Transverse colon (tissue), 4 donors: Measurements from ENCODE around the gene GPHN. TPM values are rescaled to one million over a fixed set of nuclear protein-coding genes. Genes with fewer than 3 reads are reported as not detected.
A peak's percentile ranks its signal among the peaks of the same experiment; 100 is the strongest.

Experiments used
- DNase-seq: peaks from one replicate; pipeline ENCODE4 v3.0.0-alpha.2; 2019
- H3K27ac ChIP-seq, 4 donors: fragments of 200-600 bp; sonication (generic); 2 replicates each; pipeline ENCODE4 v1.5.1; 2016 to 2018; ENCODE audit warnings: inconsistent platforms in 4 of 4
- H3K27me3 ChIP-seq: fragments of 200-600 bp; sonication (generic); 2 replicates; pipeline ENCODE4 v1.5.1; 2017; ENCODE audit warnings: inconsistent platforms
- H3K36me3 ChIP-seq, 4 donors: fragments of 200-600 bp; sonication (generic); 2 replicates each; pipeline ENCODE4 v1.5.1; 2017 to 2019; ENCODE audit warnings: inconsistent platforms in 4 of 4
- H3K4me1 ChIP-seq, 4 donors: fragments of 200-600 bp; sonication (generic); 2 replicates each; pipeline ENCODE4 v1.5.1; 2017 to 2020; ENCODE audit warnings: inconsistent platforms in 4 of 4
- H3K4me3 ChIP-seq, 4 donors: fragments of 200-600 bp; sonication (generic); 1 replicate in 1 of 4; 2 replicates in 3 of 4; pipeline versions ENCODE4 v1.5.1 to v1.6.1; 2017 to 2019; ENCODE audit warnings: inconsistent platforms in 4 of 4
- H3K9me3 ChIP-seq, 2 donors: fragments of 200-600 bp; sonication (generic); 2 replicates each; pipeline ENCODE4 v1.5.1; 2017 to 2019; ENCODE audit warnings: inconsistent platforms in 2 of 2
- CTCF ChIP-seq, 5 experiments: fragments of 200-600 bp in 3 of 5; fragments of 450-650 bp in 2 of 5; sonication (generic) in 3 of 5; IDR thresholded peaks; 1 replicate in 2 of 5; 2 replicates in 3 of 5; pipeline ENCODE4 v1.5.1; 2016 to 2017; ENCODE audit warnings: antibody characterized with exemption in 5 of 5, inconsistent platforms in 3 of 5, mild to moderate bottlenecking in 2 of 5, moderate library complexity in 1 of 5
- EP300 ChIP-seq: sonication (generic); formaldehyde crosslinking; IDR thresholded peaks from one replicate; pipeline ENCODE4 v1.6.1; 2017; ENCODE audit warnings: antibody characterized with exemption, low read depth
- POLR2A ChIP-seq: fragments of 450-650 bp; IDR thresholded peaks from one replicate; pipeline ENCODE4 v1.6.1; 2016; ENCODE audit warnings: antibody characterized with exemption, mild to moderate bottlenecking, moderate library complexity
- POLR2AphosphoS5 ChIP-seq, 3 donors: sonication (generic); formaldehyde crosslinking; IDR thresholded peaks; one replicate each; pipeline ENCODE4 v1.6.1; 2016; ENCODE audit warnings: antibody characterized with exemption in 3 of 3
- WGBS, 2 donors: methylation state at CpG; one replicate each; pipeline ENCODE4 v1.1.5; 2018; ENCODE audit warnings: low coverage in 1 of 2; 5-methylcytosine and 5-hydroxymethylcytosine counted together
- in situ Hi-C, 4 donors: fragments of 200-750 bp; cut with MboI; loops; one replicate each; pipeline versions ENCODE4 v1.15.0 to v1.15.1; 2017; ENCODE audit warnings: low sequenced_read_pairs in 3 of 4, low pct_ligation_motif_present in 1 of 4, low pct_unique_long_range_greater_than_20kb in 1 of 4
- intact Hi-C: fragments of 100-400 bp; cut with DNase I; formaldehyde crosslinking; loops from one replicate; pipeline ENCODE4 v1.15.1; 2023; ENCODE audit warnings: low total_unique reads
- total RNA-seq, 4 donors: library from RNA; depleted of rRNA; stranded (reverse); fragments of >200 nt; gene quantifications; one replicate each; pipeline ENCODE4 v1.1.0, GENCODE V29; 2016

GPHN gene
- total RNA-seq, 4 donors from 2014 or later, result 8.6 to 59.7 (median 23.6) TPM

GRCh38 chr14:66606826-66607225 lies 98.9 kb downstream of the GPHN start:
- peaks cover 0 to 3% (median 0%) of the 10 kb centered on the region in 4 donors for H3K4me1 ChIP-seq
- intact Hi-C loops (no loop called here), in situ Hi-C loops (loop anchor here in 1 of 4 donors (25.0 kb wide), 1 partner anchor 505 kb away; no protein-coding TSS in a partner anchor)
- WGBS, 2 donors, result 63 to 74% methylated on average over 2 of the region's 2 CpGs
- no peak for DNase-seq
- H3K4me3 ChIP-seq, result no peak overlapping the region
- H3K9me3 ChIP-seq, result peaks cover 5 to 12% of the 10 kb centered on the region in 2 donors
- TF ChIP-seq EP300, result no peak
- no peak for TF ChIP-seq CTCF (IDR thresholded peaks at IDR 0.05)
- TF ChIP-seq POLR2AphosphoS5 (IDR thresholded peaks at IDR 0.05), result no peak
- no peak for TF ChIP-seq POLR2A
- no peaks in the 10 kb centered on the region for H3K27me3 ChIP-seq
- H3K27ac ChIP-seq, result no peak overlapping the region
- no peaks in the 10 kb centered on the region for H3K36me3 ChIP-seq

- Histone ChIP-seq H3K4me3 (no peak overlapping the region), H3K27ac (no peak overlapping the region), H3K36me3 (no peaks in the 10 kb centered on the region), H3K9me3 (peaks cover 5 to 15% of the 10 kb centered on the region in 2 donors), H3K4me1 (no peaks in the 10 kb centered on the region), H3K27me3 (no peaks in the 10 kb centered on the region)
- intact Hi-C loops, result no loop called here
- in situ Hi-C loops, result loop anchor here in 1 of 4 donors (25.0 kb wide), 1 partner anchor 502 kb away; no protein-coding TSS in a partner anchor
- no peak for DNase-seq
- TF ChIP-seq POLR2A, result no peak
- TF ChIP-seq CTCF (IDR thresholded peaks at IDR 0.05), result peak in 1 of 5 experiments; percentile 15
- WGBS, 2 donors, result 84 to 88% methylated on average over 4 of the region's 4 CpGs
These were observed 102.2 kb downstream of the GPHN start for GRCh38 chr14:66610154-66610563.

- in situ Hi-C loops, result loop anchor here in 1 of 4 donors (25.0 kb wide), 1 partner anchor 499 kb away; no protein-coding TSS in a partner anchor
- no peaks in the 10 kb centered on the region for H3K27me3 ChIP-seq
- H3K9me3 ChIP-seq, result peaks cover 21 to 31% of the 10 kb centered on the region in 2 donors
- no peaks in the 10 kb centered on the region for H3K36me3 ChIP-seq
- no peak overlapping the region for H3K27ac ChIP-seq
- 95 to 97% methylated on average over 2 of the region's 2 CpGs for WGBS, 2 donors
- H3K4me3 ChIP-seq, result no peak overlapping the region
- TF ChIP-seq EP300 (no peak), POLR2AphosphoS5 (IDR thresholded peaks at IDR 0.05) (no peak), CTCF (IDR thresholded peaks at IDR 0.05) (no peak), POLR2A (no peak)
- intact Hi-C loops, result no loop called here
- H3K4me1 ChIP-seq, result no peaks in the 10 kb centered on the region
- no peak for DNase-seq
These were observed 105.4 kb downstream of the GPHN start for GRCh38 chr14:66613344-66613743.

- intact Hi-C loops (no loop called here), in situ Hi-C loops (loop anchor here in 1 of 4 donors (25.0 kb wide), 1 partner anchor 492 kb away; no protein-coding TSS in a partner anchor)
- Histone ChIP-seq H3K4me1 (peaks cover 0 to 7% (median 2%) of the 10 kb centered on the region in 4 donors), H3K27me3 (no peaks in the 10 kb centered on the region), H3K9me3 (peaks cover 16 to 21% of the 10 kb centered on the region in 2 donors), H3K36me3 (no peaks in the 10 kb centered on the region), H3K4me3 (no peak overlapping the region), H3K27ac (no peak overlapping the region)
- TF ChIP-seq CTCF (IDR thresholded peaks at IDR 0.05), result no peak
- no peak for TF ChIP-seq POLR2AphosphoS5 (IDR thresholded peaks at IDR 0.05)
- no peak for TF ChIP-seq POLR2A
- TF ChIP-seq EP300, result no peak
- 97 to 100% methylated on average over 1 to 2 of the region's 2 CpGs for WGBS, 2 donors
- DNase-seq, result no peak
These were observed 112.0 kb downstream of the GPHN start for GRCh38 chr14:66619952-66620351.
